ENCODE data around the gene MCOLN2. TPM values are rescaled to one million over a fixed set of nuclear protein-coding genes. Genes with fewer than 3 reads are reported as not detected.

MCOLN2 gene
- total RNA-seq, 1 experiment from 2014 or later: 2.3 TPM

GRCh38 chr1:84985365-84985764 is 11.5 kb downstream of the MCOLN2 start:
- no peak for DNase-seq (ENCODE audit: low spot score)

- no peak for DNase-seq (ENCODE audit: low spot score)
Measured at GRCh38 chr1:84982395-84982794, 14.5 kb downstream of the MCOLN2 start.

- no peak for DNase-seq (ENCODE audit: low spot score)
Measured at GRCh38 chr1:84975035-84975434, 21.9 kb downstream of the MCOLN2 start.

- peak; percentile 19 for DNase-seq (ENCODE audit: low spot score)
Measured at GRCh38 chr1:84973498-84974334, 23.2 kb downstream of the MCOLN2 start.

GRCh38 chr1:84972377-84972987 is 24.4 kb downstream of the MCOLN2 start:
- DNase-seq (ENCODE audit: low spot score): no peak

GRCh38 chr1:84971957-84972356 is 25.0 kb downstream of the MCOLN2 start:
- DNase-seq (ENCODE audit: low spot score): no peak

GRCh38 chr1:84969489-84970250 is 27.2 kb downstream of the MCOLN2 start:
- DNase-seq (ENCODE audit: low spot score): no peak

DNA sequence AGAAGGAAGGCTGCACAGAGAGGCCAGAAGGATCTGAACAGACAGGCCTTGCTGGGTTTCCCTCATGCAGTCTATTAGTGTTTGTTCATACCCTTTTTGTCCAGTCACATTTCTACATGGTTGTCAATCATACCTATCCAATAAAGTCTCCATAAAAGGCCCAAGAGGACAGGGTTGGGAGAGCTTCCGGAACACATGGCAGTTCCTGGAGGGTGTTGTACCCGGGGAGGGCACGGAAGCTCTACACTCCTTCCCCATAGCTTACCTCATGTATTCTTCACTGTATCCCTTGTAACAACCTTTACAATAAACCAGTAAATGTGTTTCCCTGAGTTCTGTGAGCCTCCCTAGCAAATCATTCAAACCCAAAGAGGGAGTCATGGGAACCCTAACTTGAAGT is 28.0 kb downstream of the MCOLN2 start:
- DNase-seq (ENCODE audit: low spot score): no peak

DNA sequence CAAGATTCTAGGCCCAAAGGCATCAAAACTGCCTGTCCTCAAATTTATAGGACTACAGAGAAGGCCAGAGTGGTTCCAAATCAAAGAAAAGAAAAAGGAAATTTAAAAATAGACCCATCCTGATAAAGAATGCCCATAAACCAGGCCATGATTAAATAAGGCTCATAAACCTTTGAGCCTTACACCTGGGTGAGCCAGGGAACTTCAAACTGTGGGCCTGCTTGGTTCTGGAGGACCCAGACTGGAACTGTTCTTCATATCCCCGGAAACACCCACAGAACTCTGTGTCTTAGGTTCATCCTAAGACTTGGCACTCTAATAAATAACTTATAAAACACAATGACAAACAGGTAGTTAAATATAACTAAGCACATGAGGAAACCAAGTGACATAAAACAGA is 28.8 kb downstream of the MCOLN2 start:
- no peak for DNase-seq (ENCODE audit: low spot score)

GRCh38 chr1:84967666-84968065 is 29.2 kb downstream of the MCOLN2 start:
- no peak for DNase-seq (ENCODE audit: low spot score)

DNA sequence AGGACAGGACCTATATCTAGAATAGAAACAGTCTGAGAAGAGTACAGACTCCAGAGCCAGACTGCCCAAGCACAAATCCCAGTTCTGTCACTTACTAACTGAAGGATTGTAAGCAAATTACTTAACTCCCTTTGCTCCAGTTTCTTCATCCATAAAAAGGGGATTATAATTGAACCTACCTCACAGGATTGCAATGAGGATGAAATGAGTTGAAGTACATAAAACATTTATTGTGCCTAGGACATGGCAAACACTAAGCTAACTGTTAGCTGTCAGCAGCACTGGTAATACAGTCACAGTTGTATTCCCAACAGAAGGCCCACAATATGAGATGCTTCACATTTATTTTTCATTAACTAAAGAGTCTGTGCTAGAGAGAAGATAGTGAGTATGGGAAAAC is 33.9 kb downstream of the MCOLN2 start:
- no peak for DNase-seq (ENCODE audit: low spot score)

DNA sequence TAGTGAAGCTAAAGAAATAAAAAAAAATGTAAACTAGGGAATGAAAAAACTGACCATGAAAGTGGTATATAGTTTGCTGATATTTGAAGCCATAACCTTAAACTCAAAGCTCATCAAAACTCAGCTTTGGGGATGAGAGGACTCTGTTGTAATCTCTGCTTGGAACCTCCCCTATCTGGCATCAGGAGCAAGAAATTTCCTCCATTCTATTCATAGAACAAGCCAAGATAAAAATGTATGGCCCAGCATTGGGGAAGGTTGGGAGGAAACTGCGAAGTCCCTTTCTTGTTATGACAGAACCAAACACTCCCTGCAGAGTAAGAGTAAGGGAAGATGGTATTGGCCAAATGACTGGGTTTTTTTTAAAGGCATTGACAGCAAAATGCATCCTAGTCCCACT is 35.6 kb downstream of the MCOLN2 start:
- no peak for DNase-seq (ENCODE audit: low spot score)

- peak; percentile 30 for DNase-seq (ENCODE audit: low spot score)
Measured at GRCh38 chr1:84960371-84960770, 36.5 kb downstream of the MCOLN2 start.

DNA sequence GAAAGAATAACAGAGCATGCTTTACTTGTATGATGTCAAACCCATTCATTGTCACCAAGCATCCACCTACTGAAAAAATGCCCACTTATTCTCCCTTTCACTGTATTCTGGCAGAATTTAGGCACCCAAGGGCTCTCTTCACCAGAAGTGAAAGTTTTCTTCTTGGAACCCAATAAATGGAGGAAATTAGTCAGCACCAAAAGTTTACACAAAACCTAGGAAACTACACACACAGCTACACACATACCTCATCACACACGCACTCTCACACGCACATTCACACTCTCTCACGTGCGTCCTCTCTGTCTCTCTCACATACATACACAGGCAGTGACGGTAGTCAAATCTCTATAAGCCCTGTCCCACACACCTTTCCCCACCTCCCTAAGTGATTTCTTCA is 37.6 kb downstream of the MCOLN2 start:
- DNase-seq (ENCODE audit: low spot score): peak; percentile 23

GRCh38 chr1:84957966-84958365 is 38.9 kb downstream of the MCOLN2 start:
- DNase-seq (ENCODE audit: low spot score): no peak

- no peak for DNase-seq (ENCODE audit: low spot score)
Measured at GRCh38 chr1:84956655-84957054, 40.3 kb downstream of the MCOLN2 start.

DNA sequence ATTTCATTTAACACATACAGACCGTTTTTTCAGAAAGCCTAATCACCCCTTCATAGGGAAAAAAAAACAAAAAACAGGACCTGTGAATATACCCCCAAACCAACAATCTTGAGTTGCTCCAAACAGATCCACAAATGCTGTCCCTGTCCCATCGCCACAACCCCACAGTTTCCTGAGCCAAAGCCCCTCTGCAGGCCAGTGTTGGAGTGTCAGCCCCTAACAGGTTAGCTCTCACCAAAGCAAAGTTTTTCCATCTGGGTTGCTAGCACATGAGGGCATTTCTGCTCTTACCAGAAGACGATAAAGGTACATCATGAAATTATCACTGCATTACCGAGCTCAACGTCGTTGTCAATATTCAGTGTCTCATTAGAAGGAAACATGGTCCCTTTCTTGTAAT is 40.8 kb downstream of the MCOLN2 start:
- DNase-seq (ENCODE audit: low spot score): no peak

- DNase-seq (ENCODE audit: low spot score): no peak
Measured at GRCh38 chr1:84949664-84950063, 47.2 kb downstream of the MCOLN2 start.

DNA sequence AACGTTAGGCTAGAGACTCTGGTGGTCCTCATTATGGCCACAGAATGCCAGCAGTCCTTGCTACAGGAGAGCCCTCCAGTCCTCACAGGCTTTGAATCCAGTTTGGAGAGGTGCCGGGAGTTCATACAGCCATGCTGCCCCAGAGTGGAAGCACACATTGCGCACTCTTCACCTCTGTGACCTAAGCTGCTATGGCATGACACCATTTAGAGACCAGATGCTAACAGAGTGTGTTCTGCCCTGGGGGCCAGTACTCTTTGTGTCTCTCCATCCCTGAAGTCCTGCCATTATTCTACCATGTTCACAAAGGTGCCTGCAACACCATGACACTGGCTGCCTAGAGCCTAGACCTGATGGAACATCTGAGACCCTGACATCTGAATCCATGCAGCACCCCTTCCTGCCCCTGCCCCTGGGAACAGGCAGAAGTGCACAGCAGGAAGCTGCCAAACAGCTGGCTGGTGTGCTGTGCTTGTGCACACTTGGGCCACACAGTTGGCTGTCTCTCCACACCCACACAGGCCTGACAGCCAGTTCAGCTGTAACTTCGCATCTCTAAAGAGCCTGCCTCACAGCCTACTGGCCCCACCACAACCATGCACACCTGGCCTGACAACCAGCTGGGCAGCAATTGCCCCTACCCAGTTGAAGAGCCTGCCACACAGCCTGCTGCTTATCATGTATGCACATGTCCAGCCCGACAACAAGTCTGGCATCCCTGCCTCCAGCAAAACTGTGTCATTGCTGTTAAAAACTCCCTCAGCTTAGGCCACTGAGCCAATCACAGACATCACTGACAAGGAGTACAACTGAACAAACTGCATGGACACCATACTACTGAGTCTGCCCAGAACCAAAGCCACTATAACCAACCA is 49.1 kb downstream of the MCOLN2 start:
- DNase-seq (ENCODE audit: low spot score): no peak

DNA sequence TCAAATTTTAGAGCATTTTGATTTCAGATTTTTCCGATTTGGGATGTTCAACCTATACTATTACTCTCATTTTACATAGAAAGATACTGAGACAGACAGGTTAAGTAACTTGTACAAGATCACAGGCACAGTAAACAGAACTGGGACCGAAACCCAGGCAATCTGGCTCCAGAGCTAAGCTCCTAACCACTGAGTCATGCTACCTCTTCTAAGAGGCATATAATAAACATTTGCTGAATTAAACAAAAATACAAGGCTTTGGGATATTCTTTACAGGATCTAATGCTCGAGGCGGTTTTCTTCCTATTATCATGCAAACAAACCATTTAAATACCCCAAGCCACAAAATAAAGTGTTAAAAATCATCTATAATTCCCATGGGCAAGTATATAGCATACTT is 50.3 kb downstream of the MCOLN2 start:
- DNase-seq (ENCODE audit: low spot score): no peak

GRCh38 chr1:84944767-84945486 is 52.0 kb downstream of the MCOLN2 start:
- DNase-seq (ENCODE audit: low spot score): peak; percentile 81
